COLO829 (cell line): ENCODE results near the gene CEP85.
"Not testable (repeated sequence)": the region's sequence is repeated elsewhere in the genome, so short reads cannot be mapped to it uniquely, and the experiment has no call there.

Experiments
- DNase-seq: peaks from one replicate; pipeline ENCODE4 v3.0.0; 2012; ENCODE audit warnings: low spot score

Gene CEP85

DNA sequence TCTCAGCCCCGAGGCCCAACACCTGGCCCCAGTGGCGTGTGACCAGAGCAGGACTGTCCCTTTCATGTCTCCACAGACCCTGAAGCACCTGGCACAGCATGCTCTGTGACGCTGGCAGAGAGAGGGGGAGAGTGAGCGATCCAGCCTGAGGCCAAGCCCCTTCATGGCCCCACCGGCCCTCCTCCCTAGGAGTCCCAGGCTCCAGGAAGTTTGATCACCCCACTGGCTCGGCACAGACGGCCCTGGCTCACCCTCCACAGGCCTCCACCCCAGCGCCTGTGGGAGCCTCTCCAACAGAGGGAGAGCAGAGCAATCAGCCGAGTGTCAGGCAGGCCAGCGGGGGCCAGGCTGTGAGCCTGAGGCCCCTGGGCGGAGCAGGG lies 56.9 kb downstream of the CEP85 start:
- DNase-seq: no peak

DNA sequence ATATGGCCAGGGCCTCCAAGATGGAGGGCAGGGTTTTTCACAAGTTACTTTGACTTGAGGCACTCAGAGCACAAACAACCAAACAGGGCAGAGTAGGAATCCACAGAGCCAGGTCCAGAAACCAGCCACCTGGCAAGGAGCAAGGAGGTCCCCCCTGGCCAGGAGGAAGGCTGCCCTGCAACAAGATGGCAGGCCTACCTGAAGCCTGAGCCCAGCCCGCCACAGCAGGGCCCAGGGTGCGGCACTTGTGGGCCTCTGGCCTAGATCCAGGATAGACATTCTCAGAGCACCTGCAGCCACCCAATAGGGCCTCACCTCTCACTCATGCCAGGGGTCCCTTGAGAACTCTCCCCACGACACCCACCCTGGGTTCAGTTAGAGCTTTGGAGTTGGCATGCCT lies 57.4 kb downstream of the CEP85 start:
- DNase-seq: no peak

DNA sequence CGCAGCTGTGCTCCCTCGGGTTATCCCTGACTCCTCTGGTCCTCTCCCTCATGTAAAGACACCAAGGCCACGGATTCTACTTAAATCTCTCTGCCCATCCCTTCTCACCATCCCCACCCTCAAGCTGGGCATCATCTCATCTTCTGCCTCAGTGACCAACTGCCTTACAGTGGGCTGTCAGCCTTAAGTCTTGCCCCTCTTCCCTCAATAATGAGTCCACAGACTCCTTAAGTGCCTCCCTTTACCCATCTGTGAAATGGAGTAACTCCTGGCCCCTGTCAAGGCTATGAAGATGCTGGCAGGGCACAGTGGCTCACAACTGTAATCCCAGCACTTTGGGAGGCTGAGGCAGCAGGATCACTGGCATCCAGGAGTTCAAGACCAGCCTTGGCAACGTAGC lies 57.9 kb downstream of the CEP85 start:
- DNase-seq: no peak

DNA sequence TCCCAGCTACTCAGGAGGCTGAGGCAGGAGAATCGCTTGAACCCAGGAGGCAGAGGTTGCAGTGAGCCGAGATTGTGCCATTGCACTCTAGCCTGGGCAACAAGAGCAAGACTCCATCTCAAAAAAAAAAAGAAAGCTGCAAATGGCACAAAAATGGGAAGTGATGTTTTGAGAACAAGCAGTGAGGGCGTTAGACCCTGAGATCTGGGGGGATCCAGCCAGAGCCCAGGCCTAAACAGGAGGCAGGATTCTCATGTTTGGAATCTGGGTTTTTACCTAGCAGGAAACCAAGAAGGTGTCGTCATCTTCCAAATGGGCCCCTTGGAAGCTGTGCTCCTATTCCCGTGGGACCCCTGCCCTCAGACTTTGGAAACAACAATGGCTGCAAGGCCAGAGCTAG lies 58.7 kb downstream of the CEP85 start:
- not testable (repeated sequence) for DNase-seq

DNA sequence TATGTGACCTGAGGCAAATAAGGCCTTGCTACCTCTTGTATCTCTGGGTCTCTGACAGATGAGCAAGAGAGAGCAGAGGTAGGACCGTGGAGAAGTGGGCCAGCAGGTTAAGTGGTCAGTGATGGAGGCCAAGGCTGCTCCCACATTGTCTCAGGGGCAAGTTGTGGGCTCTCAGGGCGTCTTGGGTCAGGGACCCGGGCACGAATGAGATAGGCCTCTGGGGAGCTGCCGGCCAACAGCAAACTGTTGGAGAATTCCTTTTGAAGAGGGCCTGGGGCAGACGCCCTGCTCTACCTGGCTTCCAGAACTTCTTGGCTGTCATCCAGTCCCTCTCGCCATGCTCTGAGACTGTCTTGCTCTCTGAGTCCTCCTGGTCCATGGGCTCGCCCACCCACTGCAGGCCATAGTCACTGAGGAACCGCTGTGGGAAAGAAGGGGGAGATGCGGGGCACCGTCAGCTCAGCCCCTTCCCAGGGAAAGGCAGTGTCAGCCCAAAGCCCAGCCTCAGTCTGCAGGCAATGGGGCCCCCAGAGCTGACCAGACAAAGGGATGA lies 60.0 kb downstream of the CEP85 start:
- DNase-seq: no peak

DNA sequence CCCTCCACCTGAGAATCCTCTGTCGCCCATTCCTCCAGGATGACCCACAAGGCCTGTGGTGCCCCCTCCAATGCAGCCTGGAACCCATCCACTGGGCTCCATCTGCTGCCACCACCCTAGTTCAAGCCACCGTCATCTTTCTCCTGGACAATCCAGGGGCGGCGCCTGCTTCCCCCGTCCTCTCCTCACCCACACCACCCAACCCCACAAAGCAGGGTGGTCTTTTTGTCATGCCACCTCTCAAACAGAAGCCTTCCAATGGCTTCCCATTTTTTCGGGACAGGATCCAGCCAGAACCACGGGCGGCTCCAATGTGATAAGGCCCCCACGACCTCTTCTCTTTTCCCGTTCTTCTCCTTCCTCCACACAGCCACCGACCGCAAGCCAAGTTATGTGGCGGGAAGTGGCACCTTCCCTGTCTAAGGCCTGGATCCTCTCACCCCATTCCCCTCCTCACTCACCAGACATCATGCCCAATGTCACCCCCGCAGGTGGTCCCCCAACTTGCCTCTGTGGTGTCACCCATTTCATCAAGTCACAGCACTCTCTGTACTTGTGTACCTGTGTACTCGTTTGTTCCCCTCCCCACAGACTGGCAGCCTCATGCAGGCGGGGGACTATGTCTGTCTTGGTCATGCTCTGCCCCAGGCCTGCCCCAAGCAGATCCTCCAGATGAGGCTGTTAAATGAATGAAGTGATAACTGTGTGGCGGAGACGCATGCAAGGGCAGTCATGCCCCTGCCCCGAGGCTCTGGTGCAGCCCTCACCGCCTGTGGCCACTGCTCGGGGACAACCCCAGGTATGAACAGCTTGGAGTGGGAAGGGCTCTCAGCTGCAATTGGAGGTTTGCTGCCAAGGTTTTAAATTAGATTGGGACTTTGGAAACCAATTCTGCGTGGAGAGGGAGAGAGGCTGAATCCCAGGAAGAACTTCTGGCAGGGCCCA lies 61.5 kb downstream of the CEP85 start:
- DNase-seq: no peak

DNA sequence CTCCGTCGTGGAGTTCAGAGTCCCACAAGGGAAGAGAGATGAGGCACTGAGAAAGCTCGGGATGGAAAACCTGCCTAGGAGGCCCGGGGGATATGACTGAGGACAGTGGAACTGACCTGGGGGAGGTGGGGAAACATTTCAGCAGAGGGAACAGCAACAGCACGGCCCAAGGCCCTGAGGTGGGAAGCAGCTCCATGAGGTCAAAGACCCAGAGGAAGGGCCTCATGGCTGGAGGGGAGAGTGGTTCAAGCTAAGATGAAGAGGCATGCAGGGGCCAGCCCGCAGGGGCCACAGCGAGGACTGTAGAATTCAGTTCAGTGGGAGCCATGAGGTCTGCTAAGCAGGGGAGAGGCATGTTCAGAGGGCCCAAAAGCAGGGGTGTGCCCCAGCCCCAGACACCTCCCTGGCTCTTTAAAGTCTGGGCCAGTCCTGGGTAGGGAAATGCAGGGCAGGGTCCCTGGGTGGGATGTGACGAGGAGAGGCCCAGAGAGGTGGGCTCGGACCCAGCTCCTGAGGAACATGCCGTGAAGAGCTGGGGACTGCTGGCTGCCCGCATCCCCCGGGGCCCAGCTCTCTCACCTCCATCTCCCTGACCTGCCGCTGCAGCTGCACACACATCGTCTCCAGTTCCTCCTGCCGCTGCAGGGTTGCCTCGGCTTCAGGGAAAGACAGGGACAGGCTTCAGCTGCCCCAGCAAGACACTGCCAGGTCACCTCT lies 62.5 kb downstream of the CEP85 start:
- DNase-seq: no peak

DNA sequence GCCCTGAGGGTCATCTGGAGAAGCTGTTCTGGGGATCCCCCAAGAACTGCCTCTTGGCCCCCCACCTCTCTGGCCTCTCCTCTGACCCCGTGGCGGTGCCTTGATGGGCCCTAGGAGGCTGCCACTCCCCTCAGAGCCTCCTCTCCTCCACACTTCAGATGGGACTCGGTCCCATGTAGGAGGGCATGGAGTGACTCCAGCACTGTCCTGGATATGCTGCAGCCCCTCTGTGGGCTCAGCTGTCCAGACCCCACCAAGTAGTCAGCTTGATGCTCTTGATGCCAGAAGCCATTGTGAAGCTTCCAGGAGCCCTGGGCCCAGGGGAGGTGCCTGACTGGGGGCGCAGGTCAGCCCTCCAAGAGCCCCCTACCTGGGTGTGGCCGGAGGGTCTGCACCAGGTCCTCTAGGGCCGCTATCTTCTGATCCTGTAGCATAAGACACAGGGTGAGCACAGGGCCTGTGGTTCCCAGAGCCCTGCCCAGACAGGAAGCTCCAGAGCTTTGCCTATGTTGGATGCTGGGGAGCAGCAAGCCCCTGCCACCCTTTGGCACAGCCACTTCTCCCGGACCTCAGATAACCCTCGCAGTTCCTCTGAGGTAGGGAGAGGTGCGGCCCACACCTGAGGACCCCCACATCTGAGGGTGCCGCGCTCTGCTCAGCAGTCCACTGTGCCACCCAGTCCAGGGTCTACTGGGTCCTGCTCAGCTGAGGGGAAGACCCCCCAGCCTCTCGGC lies 63.2 kb downstream of the CEP85 start:
- DNase-seq: no peak

DNA sequence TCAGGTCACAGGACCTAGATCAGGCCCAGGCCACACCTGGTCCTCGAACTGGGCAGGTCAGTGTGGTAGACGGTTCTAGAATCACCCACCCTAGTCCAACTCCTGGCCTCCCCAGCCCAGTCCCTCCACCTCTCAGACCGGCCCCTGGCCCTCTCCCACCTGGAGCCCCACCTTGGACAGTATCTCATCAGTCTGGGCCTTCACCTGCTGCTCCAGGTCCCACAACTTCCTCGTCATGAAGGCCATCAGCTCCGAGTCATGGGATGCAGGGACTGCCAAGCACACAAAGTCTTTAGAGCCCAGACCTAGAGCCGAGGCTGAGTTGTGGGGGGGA lies 63.8 kb downstream of the CEP85 start:
- DNase-seq: no peak

DNA sequence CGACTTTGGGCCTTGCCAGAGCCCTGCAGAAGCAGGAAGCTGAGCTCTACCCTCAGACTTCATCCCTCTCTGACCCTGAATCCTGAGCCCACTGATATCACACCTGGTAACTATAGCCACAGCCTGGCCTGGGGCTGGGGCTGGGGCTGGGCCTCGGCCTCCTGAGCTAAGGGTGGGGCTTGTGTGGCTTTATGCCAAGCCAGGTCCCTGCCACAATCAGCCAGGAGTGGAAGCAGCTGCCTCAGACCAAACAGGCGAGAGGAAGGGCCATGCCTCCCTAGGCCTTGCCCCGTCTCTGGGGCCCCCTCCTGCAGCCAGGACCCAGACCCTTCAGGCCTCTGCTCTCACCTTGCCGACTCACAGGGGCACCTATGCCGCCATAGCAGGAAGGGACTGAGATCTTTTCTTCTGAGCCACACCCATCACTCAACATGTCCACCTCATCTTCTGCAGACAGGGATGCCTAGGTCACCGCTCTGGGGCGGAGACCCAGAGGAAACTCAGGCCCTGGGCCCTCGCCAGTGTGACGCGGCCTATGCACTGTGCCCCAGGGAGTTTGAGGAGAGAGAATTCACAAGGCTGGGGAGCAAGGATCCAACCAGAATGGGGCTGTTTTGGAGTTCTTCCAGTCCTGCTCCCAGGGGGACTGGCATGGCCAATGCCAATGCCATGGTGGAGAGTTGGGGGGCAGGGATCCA lies 66.7 kb downstream of the CEP85 start:
- DNase-seq: no peak

DNA sequence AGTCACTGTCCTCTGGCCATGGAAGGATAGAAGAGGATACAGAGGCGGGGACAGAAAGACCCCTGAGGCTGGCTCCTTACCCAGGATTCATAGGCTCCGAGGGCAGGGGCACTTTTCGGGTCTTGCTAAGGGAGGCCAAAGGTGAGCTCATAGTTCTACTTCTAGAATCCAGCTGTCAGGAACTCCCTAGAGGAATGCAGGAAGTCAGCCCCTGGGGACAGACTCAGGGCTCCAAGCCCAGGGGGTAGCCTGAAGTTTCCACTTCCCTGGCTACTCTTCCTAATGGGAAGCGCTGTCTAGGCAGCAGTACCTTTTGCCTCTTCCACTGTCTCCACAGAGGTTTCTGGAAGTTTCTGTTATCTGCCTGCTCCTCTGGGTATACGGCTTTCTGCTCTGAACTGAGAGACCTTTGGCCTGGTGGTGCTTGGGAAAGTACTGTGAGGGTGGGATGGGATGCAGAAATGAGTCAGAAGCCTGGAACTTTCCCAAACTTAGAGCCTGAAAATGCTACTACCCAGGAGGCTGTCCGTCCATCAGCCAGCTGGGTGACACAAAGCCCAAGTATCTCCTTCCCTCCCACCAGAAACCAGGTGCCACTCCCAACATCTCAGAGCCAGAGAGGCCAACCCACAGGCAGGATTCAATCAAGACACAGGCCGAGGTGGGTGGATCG lies 68.9 kb downstream of the CEP85 start:
- DNase-seq: no peak

DNA sequence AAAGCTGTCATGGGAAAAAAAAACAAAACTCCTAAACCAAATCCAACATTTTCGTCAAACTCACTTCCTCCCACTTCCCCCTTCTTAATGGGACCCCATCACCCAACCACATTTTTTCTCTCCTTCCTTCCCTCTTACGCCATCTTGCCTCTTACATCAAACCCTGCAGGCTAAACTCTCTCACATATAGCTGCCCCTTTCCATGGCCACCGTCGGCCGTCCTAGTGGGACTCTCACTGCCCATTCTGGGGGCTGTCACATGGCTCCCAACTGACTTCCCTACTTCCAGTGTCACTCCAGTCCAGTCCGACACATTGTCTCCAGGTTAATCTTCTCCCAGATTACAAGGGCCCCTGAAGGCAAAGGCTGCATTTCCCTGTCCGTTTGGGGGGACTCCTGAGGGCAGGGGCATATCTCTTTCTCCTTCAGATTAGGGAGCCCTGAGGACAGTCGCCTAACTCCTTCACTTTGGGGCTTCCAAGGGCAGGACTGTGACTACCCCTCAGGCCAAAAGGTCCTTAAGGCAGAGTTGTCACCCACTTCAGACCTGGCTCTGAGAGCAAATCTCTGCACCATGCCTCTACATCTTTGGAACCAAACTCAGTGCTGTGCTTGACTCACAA lies 71.8 kb downstream of the CEP85 start:
- DNase-seq: no peak

DNA sequence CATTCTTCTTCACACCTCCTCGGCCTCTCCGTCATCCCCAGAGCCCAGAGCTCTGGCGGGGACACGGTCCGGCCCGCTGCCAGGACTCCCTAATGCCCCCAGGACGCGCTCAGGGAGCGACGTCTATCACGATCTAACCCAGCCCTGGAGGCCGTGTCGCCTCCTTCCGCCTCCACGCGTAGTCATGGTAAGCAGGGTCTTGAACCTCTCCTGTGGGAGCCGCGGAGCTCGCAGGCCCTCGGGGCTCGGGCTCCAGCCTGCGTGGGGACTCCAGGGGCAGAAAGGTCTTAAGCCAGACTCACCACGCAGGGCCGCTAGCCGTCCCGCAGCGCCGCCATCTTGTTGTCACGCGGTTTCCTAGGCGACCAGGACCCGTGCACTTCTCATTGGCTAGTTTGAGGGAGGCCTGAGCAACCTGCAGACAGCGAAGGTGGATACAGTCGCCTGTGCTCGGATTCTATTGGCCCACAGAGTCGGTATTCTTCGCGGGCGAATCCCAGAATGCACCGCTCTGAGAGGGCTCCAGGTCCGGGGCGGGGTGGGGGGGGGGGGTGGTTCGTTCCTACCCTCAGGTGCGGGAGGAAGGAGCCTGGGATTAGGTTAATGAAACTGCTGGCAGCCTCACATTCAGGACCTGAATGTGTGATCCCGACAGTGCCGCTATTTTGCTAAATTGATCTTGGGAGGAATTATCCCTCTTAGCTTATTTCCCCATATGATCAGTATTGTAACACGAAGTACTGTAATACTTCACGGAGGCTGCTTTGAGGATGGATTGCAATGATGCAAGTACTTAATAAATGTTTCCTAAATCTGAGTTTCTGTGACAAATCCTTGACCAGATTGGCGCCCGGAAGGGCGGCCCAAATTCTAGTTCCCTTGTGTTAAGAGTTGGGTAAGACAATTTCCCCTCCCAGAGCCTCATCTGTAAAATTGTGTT lies 72.6 kb downstream of the CEP85 start, which contains the start of gene UBXN11:
UBXN11 (minus strand) TSS at position 347 of the 940 bp plus-strand sequence. CDS start 3,753 bp downstream, outside the sequence.
- peak; percentile 98 for DNase-seq

DNA sequence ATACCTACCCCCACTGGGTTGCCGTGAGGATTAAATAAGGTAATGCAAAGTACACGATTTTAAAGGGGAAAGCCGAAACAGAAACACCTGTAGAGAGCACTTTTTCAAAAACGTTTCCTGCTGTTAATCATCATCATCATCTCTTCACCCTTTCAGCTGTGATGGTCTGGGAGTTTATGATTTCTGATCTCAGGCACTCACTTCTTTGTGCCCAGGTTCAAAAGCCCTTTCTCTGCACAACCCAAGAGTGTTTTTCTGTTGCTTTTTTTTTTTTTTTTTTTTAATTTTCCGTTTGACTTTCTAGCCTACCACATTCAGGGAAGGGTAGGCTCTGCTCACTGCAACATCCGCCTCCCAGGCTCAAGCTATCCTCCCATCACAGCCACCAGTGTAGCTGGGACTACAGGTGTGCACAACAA lies 73.4 kb downstream of the CEP85 start:
- no peak for DNase-seq

DNA sequence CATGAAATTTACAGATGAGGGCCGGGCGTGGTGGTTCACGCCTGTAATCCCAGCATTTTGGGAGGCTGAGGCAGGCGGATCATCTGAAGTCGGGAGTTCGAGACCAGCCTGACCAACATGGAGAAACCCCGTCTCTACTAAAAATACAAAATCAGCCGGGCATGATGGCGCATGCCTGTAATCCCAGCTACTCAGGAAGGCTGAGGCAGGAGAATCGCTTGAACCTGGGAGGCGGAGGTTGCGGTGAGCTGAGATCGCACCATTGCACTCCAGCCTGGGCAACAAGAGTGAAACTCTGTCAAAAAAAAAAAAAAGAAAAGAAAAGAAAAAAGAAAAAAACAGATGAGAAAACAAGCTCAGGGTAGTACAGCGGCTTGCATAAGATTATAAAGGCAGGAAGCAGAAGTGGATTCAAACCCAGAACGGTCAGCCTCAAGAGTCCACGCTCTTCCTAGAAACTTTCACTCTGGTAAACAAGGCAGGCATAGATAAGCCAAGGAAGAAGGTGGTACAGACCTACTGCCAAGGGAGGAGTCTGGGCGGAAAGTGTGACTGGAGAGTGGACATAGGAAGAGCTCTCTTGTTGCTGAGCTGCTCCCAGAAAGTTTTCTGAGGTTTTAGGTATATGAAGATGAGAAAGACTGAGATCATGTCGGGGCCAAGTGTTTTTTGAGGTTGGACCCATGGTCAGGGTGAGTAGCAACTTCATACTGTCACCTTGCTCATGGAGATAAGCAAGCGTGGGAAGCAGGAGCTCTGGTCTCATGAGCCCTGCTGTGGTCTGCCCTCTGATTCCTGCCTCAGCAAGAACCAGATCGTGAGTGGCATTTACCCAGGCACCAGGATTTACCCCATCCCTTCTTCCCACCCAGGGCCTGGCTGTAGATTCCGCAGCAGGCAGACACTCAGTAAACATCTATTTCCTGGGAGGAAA lies 74.2 kb downstream of the CEP85 start:
- not testable (repeated sequence) for DNase-seq

DNA sequence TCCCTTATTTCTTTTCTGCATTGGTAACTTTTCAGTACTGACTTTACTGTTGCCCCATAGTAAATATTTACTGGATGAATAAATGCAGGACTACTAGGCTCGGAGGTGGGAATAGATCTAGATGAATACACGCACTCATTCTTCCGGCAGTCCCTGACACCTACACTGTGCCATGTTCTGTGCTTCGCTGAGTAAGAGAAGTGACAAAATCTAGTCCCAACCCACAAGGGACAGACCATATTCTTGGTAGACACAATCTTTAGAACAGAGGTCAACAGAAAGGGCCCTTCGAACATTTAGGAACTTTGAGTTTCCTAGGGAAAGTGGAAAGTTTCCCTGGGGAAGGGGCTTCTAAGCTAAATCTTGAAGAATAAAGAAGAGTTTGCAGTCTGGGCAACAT lies 80.5 kb downstream of the CEP85 start:
- no peak for DNase-seq

DNA sequence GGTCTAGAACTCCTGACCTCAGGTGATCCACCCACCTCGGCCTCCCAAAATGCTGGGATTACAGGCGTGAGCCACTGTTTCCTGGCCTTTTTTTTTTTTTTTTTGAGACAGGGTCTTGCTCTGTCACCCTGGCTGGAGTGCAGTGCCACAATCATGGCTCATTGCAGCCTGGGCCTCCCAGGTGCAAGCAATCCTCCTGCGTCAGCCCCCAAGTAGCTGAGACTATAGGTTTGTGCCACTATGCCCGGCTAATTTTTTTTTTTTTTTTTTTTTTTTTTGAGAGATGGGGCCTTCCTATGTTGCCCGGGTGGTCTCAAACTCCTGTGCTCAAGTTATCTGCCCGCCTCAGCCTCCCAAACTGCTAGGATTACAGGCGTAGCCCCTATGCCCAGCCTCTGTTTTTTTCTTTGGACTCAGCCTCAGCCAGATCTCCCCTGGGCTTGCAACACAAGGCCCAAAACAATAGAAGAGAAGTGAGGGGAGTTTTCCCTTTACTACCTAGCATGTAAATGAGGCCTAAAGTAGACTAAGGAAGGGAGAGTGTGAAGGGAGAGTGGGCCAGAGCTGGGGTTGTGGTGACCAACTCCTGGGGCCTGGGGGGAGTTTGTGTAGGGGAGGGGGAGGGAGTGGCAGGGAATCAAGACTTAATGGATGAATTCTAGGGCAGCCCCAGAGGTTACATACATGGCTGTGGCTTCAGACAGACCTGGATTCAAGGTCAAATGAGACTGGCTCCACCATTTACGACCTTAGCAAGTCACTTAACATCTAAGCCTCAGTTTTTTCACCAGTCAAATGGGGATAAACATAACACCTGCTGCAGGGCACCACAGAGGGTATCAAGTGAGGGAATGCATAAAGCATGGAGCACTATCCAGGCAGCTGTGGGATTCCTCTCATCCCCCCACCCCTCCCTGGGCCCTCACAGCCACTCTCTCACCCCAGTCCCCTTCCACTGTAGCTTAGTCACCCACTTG lies 82.2 kb downstream of the CEP85 start:
- DNase-seq: no peak
